ENCODE measurements around the gene EFCC1. TPM values are rescaled to one million over a fixed set of nuclear protein-coding genes. Genes with fewer than 3 reads are reported as not detected.

Gene EFCC1
- total and polyA plus RNA-seq, 3 experiments from 2014 or later: 0.11 to 0.22 TPM; not detected in 1

DNA sequence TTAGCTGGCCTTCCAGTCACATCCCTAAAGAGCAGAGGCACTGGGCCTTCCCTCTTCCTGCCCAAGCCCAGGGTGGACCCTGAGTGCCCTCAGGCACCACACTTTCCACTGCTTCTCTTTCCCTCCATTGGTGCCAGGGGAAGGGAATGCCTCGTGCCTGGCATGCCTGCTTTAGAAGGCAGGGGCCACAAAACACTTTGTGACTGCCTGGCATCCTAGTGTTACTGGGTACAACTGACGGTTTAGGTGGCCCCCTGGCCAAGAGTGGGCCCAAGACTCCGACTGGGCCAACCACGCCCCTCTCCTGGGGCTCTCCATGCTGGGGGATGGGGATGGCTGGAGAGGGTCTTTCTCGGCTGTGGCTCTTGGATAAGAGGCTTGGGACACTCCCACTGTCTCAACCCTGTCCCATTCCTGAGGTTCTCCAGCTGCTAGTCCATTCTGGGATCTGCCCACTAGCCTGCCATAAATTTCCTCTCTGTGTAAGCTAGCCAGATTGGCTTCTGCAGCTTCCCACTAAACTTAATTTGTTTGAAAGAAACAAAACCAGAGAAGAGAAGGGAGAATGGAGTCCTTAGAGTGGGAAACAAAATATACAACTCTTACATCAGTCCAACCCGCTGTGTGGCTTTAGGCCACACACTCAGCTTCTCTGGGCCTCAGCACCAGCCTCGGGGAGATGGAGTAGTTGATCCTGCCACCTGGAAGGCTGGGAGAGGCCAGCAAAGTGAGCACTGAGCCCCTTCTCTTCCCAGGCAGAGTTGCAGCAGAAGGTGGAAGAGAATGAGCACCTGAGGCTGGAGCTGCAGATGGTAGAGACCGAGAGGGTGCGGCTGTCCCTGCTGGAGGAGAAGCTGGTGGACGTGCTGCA lies 35.4 kb downstream of the EFCC1 start:
- peak overlapping the region in 2 of 8 donors; percentile 43 to 85 for H3K27ac Mint-ChIP-seq
- H3K4me3 Mint-ChIP-seq: no peak overlapping the region
- H3K4me1 Mint-ChIP-seq: peaks cover 0 to 10% (median 6%) of the 10 kb centered on the region in 3 donors
- no peaks in the 10 kb centered on the region for H3K9me3 Mint-ChIP-seq
- ChIA-PET POLR2A (no interaction called here), CTCF (interaction anchor here (0.6 to 1.2 kb wide), 3 partner anchors 17 to 84 kb away, joined by 3 to 5 read pairs (median 3); no protein-coding TSS in a partner anchor)
- Histone ChIP-seq H3K27ac (ENCODE audit: low read depth, low read length) (no peak overlapping the region), H3K27me3 (ENCODE audit: insufficient read depth, low read length, poor library complexity, severe bottlenecking) (no peaks in the 10 kb centered on the region), H3K4me1 (ENCODE audit: insufficient read depth, low read length) (peaks cover 10% of the 10 kb centered on the region), H3K4me3 (ENCODE audit: low read length) (no peak overlapping the region), H3K9me3 (ENCODE audit: low read length) (no peaks in the 10 kb centered on the region), H3K36me3 (ENCODE audit: insufficient read depth, low read length) (no peaks in the 10 kb centered on the region)
- peaks cover 2 to 15% of the 10 kb centered on the region in 2 donors for H3K27me3 Mint-ChIP-seq
- H3K36me3 Mint-ChIP-seq: peaks cover 0 to 4% (median 0%) of the 10 kb centered on the region in 3 donors
- DNase-seq: no peak

DNA sequence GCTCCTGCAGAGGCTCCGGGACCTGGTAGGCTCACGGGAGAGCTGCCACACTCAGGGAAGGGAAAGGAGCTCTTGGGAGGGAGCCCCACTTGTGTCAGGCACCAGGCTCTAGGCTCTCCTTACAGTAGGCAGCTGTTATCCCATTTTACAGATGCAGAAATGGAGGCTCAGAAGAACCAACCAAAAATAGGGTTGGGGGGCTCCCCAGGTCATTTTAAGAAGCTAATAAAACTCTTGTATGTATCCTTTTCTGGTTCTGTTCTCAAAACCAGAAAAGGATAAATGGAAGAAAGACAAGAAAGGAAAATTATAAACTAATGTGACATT lies 36.0 kb downstream of the EFCC1 start:
- no peak overlapping the region for H3K4me3 ChIP-seq (ENCODE audit: low read length)
- Mint-ChIP-seq H3K27ac (no peak overlapping the region), H3K4me3 (no peak overlapping the region), H3K36me3 (peaks cover 0 to 9% (median 0%) of the 10 kb centered on the region in 3 donors), H3K27me3 (peaks cover 7 to 20% of the 10 kb centered on the region in 2 donors), H3K9me3 (no peaks in the 10 kb centered on the region), H3K4me1 (peaks cover 0 to 10% (median 6%) of the 10 kb centered on the region in 3 donors)
- no peaks in the 10 kb centered on the region for H3K9me3 ChIP-seq (ENCODE audit: low read length)
- H3K27ac ChIP-seq (ENCODE audit: low read depth, low read length): no peak overlapping the region
- no peaks in the 10 kb centered on the region for H3K27me3 ChIP-seq (ENCODE audit: insufficient read depth, low read length, poor library complexity, severe bottlenecking)
- DNase-seq: no peak
- no peaks in the 10 kb centered on the region for H3K36me3 ChIP-seq (ENCODE audit: insufficient read depth, low read length)
- POLR2A ChIA-PET: no interaction called here
- CTCF ChIA-PET: interaction anchor here (0.6 to 1.2 kb wide), 4 partner anchors 10 to 84 kb away, joined by 3 read pairs; no protein-coding TSS in a partner anchor
- H3K4me1 ChIP-seq (ENCODE audit: insufficient read depth, low read length): peaks cover 10% of the 10 kb centered on the region

DNA sequence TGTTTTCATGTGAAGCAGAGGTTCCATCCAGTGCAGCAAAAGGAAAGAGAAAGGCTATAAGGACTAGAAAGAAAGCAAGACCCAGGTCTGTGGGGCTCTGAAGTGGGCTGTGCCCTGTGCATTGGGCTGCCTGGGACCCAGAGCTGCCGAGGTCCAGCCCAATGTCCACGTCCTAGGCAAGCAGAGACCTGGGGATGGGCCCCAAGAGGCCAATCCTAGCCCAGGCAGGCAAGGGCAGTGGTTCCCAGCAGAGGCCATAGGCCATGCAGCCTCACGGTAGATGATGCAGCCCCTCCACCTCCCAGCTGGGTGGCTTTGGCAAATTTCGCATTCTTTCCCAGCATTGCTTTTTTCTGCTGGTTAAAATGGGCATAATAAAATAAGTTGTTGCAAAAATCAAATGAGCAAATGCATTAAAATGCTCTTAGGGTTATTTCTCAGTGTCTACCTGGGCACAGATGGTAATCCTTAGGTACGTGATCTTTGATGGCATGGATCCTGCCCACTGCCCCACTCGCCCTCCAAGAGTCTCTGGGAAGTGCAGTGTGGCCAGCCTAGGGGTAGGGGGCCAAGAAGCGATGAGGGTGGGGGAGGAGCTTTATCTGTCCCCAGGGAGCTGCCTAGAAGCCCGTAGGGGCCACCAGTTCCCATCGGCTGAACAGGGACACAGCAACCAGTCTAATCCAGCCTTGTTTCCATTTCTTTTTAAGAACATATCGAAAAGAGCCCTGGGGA lies 37.2 kb downstream of the EFCC1 start:
- Histone ChIP-seq H3K27me3 (ENCODE audit: insufficient read depth, low read length, poor library complexity, severe bottlenecking) (no peaks in the 10 kb centered on the region), H3K27ac (ENCODE audit: low read depth, low read length) (no peak overlapping the region), H3K36me3 (ENCODE audit: insufficient read depth, low read length) (no peaks in the 10 kb centered on the region), H3K4me3 (ENCODE audit: low read length) (no peak overlapping the region), H3K9me3 (ENCODE audit: low read length) (no peaks in the 10 kb centered on the region), H3K4me1 (ENCODE audit: insufficient read depth, low read length) (peaks cover 10% of the 10 kb centered on the region)
- Mint-ChIP-seq H3K4me1 (peaks cover 0 to 10% (median 6%) of the 10 kb centered on the region in 3 donors), H3K27ac (no peak overlapping the region), H3K27me3 (peaks cover 10 to 32% of the 10 kb centered on the region in 2 donors), H3K36me3 (peaks cover 0 to 14% (median 0%) of the 10 kb centered on the region in 3 donors), H3K4me3 (peak overlapping the region in 1 of 7 donors; percentile 51), H3K9me3 (no peaks in the 10 kb centered on the region)
- POLR2A ChIA-PET: no interaction called here
- DNase-seq: no peak
- CTCF ChIA-PET: interaction anchor here (1.2 to 1.4 kb wide), 3 partner anchors 11 to 68 kb away, joined by 3 to 5 read pairs (median 4); no protein-coding TSS in a partner anchor

DNA sequence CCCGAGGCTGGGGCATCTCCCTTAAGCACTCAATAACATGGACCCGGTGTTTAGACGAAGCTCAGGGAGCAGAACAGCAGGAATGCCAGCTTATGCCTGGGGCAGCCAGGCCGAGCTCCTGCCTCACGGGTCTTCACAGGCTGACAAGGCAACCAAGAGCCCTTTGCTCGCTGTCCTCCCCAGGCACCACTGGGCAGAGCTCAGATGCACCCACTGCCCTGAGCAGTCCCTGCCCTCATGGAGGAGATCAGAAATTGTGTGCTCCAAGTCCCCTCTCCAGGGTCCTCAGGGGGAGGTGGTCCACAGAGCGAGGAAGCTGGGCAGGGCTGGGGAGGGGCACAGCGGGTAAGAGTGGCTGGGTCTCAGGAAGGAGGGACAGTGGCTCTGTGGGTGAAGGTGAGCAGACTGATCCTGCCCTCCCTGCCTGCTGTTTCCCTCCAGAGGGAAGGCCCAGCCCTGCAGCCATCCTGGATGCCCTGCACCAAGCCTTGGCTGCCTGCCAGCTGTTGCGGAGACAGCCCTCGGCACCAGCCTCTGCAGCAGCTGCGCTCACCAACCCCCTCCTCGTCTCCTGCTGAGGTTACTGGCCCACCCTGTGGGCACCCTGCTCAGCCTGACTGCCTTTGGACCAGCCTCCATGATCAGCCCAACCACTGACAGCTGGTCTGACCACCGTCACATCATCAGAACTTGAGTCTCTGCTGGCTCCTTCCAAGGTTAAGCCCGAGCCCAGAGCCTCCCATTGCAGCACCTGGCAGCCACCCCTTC lies 38.4 kb downstream of the EFCC1 start:
- DNase-seq: no peak
- Mint-ChIP-seq H3K4me1 (peaks cover 0 to 10% (median 6%) of the 10 kb centered on the region in 3 donors), H3K27me3 (peaks cover 11 to 39% of the 10 kb centered on the region in 2 donors), H3K9me3 (no peaks in the 10 kb centered on the region), H3K27ac (no peak overlapping the region), H3K4me3 (no peak overlapping the region), H3K36me3 (peaks cover 0 to 14% (median 0%) of the 10 kb centered on the region in 3 donors)
- Histone ChIP-seq H3K4me1 (ENCODE audit: insufficient read depth, low read length) (peaks cover 10% of the 10 kb centered on the region), H3K27me3 (ENCODE audit: insufficient read depth, low read length, poor library complexity, severe bottlenecking) (no peaks in the 10 kb centered on the region), H3K9me3 (ENCODE audit: low read length) (no peaks in the 10 kb centered on the region), H3K27ac (ENCODE audit: low read depth, low read length) (no peak overlapping the region), H3K4me3 (ENCODE audit: low read length) (no peak overlapping the region), H3K36me3 (ENCODE audit: insufficient read depth, low read length) (no peaks in the 10 kb centered on the region)
- ChIA-PET CTCF (interaction anchor here (0.9 to 1.4 kb wide), 3 partner anchors 12 to 69 kb away, joined by 3 to 5 read pairs (median 4); no protein-coding TSS in a partner anchor), POLR2A (no interaction called here)

DNA sequence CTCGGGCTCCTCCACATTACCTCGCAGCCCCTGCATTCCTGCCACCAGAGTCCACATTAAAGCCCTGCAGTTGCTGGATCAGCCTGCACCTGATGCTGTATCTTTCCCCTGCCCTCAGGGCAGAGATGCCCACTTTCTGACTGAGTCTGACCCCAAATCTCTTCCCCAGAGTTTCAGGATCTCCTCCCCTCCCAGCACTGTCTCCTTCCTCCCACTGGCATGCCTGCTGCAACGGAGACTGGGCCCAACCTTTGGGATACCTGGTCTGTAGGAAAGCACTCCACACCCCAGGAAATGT lies 38.9 kb downstream of the EFCC1 start:
- Mint-ChIP-seq H3K4me1 (peaks cover 0 to 13% (median 6%) of the 10 kb centered on the region in 3 donors), H3K4me3 (no peak overlapping the region), H3K27me3 (peaks cover 14 to 39% of the 10 kb centered on the region in 2 donors), H3K27ac (no peak overlapping the region), H3K36me3 (peaks cover 0 to 14% (median 0%) of the 10 kb centered on the region in 3 donors), H3K9me3 (no peaks in the 10 kb centered on the region)
- DNase-seq: no peak
- ChIA-PET POLR2A (no interaction called here), CTCF (interaction anchor here (1.4 kb wide), 1 partner anchor 12 kb away, joined by 4 read pairs; no protein-coding TSS in a partner anchor)
- Histone ChIP-seq H3K9me3 (ENCODE audit: low read length) (no peaks in the 10 kb centered on the region), H3K36me3 (ENCODE audit: insufficient read depth, low read length) (no peaks in the 10 kb centered on the region), H3K27ac (ENCODE audit: low read depth, low read length) (no peak overlapping the region), H3K4me1 (ENCODE audit: insufficient read depth, low read length) (peaks cover 10% of the 10 kb centered on the region), H3K4me3 (ENCODE audit: low read length) (no peak overlapping the region), H3K27me3 (ENCODE audit: insufficient read depth, low read length, poor library complexity, severe bottlenecking) (no peaks in the 10 kb centered on the region)

DNA sequence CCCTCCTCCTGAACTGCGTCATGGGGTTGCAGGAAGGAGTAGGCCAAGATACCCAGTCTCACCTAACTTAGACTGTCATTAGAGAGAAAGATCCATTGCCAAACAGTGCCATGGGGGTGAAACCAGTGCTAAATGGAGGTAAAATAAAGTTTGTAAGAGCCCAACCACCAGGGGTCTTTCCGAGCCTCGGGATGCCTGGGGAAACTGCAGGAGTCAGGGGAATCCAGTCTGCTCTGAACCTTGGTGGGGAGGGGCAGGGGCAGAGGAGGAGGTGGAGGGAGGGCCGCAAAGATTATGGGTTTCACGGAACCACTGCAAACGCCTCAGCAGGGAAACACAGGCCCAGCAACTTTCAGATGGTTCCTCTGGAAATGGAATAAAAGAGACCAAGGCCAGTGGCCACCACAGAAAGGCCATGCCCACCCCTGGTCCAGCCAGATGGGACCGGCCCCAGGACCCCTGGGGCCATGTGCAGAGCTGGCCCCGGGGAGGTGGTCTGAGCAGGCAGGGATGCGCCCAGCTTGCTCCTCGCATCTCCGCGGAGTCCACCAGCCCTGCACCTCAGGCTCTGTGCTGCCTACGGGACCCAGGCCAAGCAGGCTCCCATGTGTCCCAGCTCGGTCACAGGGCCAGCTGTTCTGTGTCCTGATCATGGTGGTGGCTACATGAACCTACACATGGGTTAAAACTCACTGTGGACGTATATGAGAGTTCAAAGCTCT lies 39.6 kb downstream of the EFCC1 start:
- Histone ChIP-seq H3K4me1 (ENCODE audit: insufficient read depth, low read length) (peaks cover 4% of the 10 kb centered on the region), H3K4me3 (ENCODE audit: low read length) (no peak overlapping the region), H3K27ac (ENCODE audit: low read depth, low read length) (no peak overlapping the region), H3K36me3 (ENCODE audit: insufficient read depth, low read length) (no peaks in the 10 kb centered on the region), H3K27me3 (ENCODE audit: insufficient read depth, low read length, poor library complexity, severe bottlenecking) (no peaks in the 10 kb centered on the region), H3K9me3 (ENCODE audit: low read length) (no peaks in the 10 kb centered on the region)
- Mint-ChIP-seq H3K9me3 (no peaks in the 10 kb centered on the region), H3K36me3 (peaks cover 0 to 14% (median 0%) of the 10 kb centered on the region in 3 donors), H3K27ac (no peak overlapping the region), H3K27me3 (peaks cover 15 to 39% of the 10 kb centered on the region in 2 donors), H3K4me3 (no peak overlapping the region), H3K4me1 (peaks cover 4 to 13% (median 4%) of the 10 kb centered on the region in 3 donors)
- CTCF ChIA-PET: interaction anchor here (0.6 to 2.5 kb wide), 3 partner anchors 13 to 24 kb away, joined by 3 to 11 read pairs (median 9); no protein-coding TSS in a partner anchor
- POLR2A ChIA-PET: no interaction called here
- DNase-seq: no peak

DNA sequence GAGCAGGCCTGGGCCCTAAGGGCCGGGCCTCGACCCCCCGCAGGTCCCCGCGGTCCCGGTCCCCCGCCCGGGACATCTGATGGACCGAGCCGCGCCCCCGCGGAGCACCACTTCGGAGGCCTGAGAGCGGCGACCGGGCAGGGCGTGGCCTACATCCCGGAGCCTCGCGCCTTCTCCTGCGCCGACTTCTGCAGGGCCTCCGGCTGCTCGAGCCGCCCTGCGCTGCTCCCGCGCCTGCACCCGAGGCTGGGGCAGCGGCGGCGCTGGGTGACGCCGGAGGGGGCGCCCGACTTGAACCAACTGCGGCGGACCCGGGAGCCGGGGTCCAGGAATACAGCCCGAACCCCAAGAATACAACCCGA lies 44.6 kb downstream of the EFCC1 start:
- peaks cover 15 to 24% of the 10 kb centered on the region in 2 donors for H3K27me3 Mint-ChIP-seq
- Histone ChIP-seq H3K27ac (ENCODE audit: low read depth, low read length) (no peak overlapping the region), H3K27me3 (ENCODE audit: insufficient read depth, low read length, poor library complexity, severe bottlenecking) (no peaks in the 10 kb centered on the region), H3K4me1 (ENCODE audit: insufficient read depth, low read length) (no peaks in the 10 kb centered on the region), H3K4me3 (ENCODE audit: low read length) (peak overlapping the region; percentile 28), H3K36me3 (ENCODE audit: insufficient read depth, low read length) (no peaks in the 10 kb centered on the region), H3K9me3 (ENCODE audit: low read length) (no peaks in the 10 kb centered on the region)
- ChIA-PET CTCF (interaction anchor here (0.8 to 1.9 kb wide), 5 partner anchors 13 to 200 kb away, joined by 3 to 8 read pairs (median 3); partner anchors contain the start of gene CFAP92), POLR2A (no interaction called here)
- peaks cover 0 to 6% (median 5%) of the 10 kb centered on the region in 5 donors for H3K9me3 Mint-ChIP-seq
- no peak overlapping the region for H3K27ac Mint-ChIP-seq
- peaks cover 2 to 7% (median 4%) of the 10 kb centered on the region in 3 donors for H3K4me1 Mint-ChIP-seq
- peak overlapping the region in 6 of 7 donors; percentile 21 to 72 (median 45) for H3K4me3 Mint-ChIP-seq
- peaks cover 0 to 19% (median 0%) of the 10 kb centered on the region in 3 donors for H3K36me3 Mint-ChIP-seq
- DNase-seq: peak; percentile 11 to 57 (median 17)
